Measurements from ENCODE around the gene CERT1.
A peak's percentile ranks its signal among the peaks of the same experiment; 100 is the strongest.

Gene CERT1

GRCh38 chr5:75550597-75550996 is 39.2 kb upstream of the CERT1 start:
- DNase-seq (ENCODE audit: low read depth) = no peak
- H3K4me3 ChIP-seq (ENCODE audit: low read length) = no peak overlapping the region
- no peak for TF ChIP-seq CTCF (conservative IDR thresholded peaks at IDR 0.05; ENCODE audit: low read length)

DNA sequence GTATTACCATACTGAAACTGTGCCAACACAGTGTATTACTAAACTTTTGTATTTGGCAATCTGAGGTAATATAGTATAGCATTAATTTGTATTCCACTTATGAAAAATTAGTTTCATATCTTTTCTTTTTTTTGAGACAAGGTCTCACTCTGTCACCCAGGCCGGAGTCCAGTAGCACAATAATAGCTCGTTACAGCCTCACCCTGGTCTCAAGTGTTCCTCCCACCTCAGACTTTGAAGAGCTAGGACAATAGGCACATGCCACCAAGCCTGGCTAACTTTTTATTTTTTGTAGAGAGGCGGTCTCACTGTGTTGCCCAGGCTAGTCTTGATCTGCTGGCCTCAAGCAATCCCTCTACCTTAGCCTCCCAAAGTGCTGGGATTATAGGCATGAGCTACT is 36.4 kb upstream of the CERT1 start:
- TF ChIP-seq CTCF (conservative IDR thresholded peaks at IDR 0.05; ENCODE audit: low read length) = no peak
- no peak for DNase-seq (ENCODE audit: low read depth)
- no peak overlapping the region for H3K4me3 ChIP-seq (ENCODE audit: low read length)

GRCh38 chr5:75546830-75547229 is 35.4 kb upstream of the CERT1 start:
- DNase-seq (ENCODE audit: low read depth) = no peak
- no peak for TF ChIP-seq CTCF (conservative IDR thresholded peaks at IDR 0.05; ENCODE audit: low read length)

DNA sequence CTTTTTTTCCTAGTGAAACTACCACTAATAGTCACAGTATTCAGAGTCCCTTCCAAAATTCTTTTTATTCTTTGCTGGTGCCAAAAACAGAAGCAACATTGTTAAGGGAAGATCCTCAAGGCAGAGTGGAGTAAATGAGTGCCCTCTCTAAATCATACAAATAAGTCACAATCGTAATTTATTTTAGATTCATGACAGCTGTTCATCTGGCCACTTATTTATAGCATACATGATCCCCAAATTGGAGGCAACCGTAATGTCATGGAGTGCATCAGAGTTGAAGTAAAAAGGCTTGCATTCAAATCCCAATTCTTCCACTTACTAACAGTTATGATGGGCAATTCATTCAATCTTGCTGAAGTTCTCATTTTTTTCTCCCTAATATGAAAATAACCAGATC is 33.7 kb upstream of the CERT1 start:
- no peak for TF ChIP-seq CTCF (conservative IDR thresholded peaks at IDR 0.05; ENCODE audit: low read length)
- no peak overlapping the region for H3K4me3 ChIP-seq (ENCODE audit: low read length)
- no peak for DNase-seq (ENCODE audit: low read depth)

More at GRCh38 chr5:75546830-75547229, 35.4 kb upstream of the CERT1 start:
- H3K4me3 ChIP-seq (ENCODE audit: low read length) = no peak overlapping the region

- H3K4me3 ChIP-seq (ENCODE audit: low read length) = no peak overlapping the region
- TF ChIP-seq CTCF (conservative IDR thresholded peaks at IDR 0.05; ENCODE audit: low read length) = no peak
- peak; percentile 34 for DNase-seq (ENCODE audit: low read depth)
Measured at GRCh38 chr5:75538211-75538610, 26.8 kb upstream of the CERT1 start.

- TF ChIP-seq CTCF (conservative IDR thresholded peaks at IDR 0.05; ENCODE audit: low read length) = no peak
- no peak overlapping the region for H3K4me3 ChIP-seq (ENCODE audit: low read length)
- peak; percentile 49 for DNase-seq (ENCODE audit: low read depth)
Measured at GRCh38 chr5:75536694-75537360, 25.4 kb upstream of the CERT1 start.

- DNase-seq (ENCODE audit: low read depth) = no peak
- H3K4me3 ChIP-seq (ENCODE audit: low read length) = no peak overlapping the region
- no peak for TF ChIP-seq CTCF (conservative IDR thresholded peaks at IDR 0.05; ENCODE audit: low read length)
Measured at GRCh38 chr5:75536147-75536546, 24.7 kb upstream of the CERT1 start.
